ENCODE data around the gene CPVL.

CPVL gene

GRCh38 chr7:29146057-29146706 is at the start of gene CPVL:
CPVL (minus strand) TSS chr7:29146537; CDS start chr7:29121061, 25,476 bp downstream.
- DNase-seq (ENCODE audit: low read depth, low spot score) = no peak

- DNase-seq (ENCODE audit: low read depth, low spot score) = no peak
These were observed 48.5 kb upstream of the CPVL start, which contains the start of gene CHN2 for GRCh38 chr7:29194594-29195427. CHN2 (plus strand) TSS chr7:29194775.

GRCh38 chr7:29194206-29194593 is 47.9 kb upstream of the CPVL start:
- no peak for DNase-seq (ENCODE audit: low read depth, low spot score)

- no peak for DNase-seq (ENCODE audit: low read depth, low spot score)
These were observed 47.2 kb upstream of the CPVL start for GRCh38 chr7:29193316-29194205.

GRCh38 chr7:29192811-29193210 is 46.5 kb upstream of the CPVL start:
- DNase-seq (ENCODE audit: low read depth, low spot score) = no peak

- DNase-seq (ENCODE audit: low read depth, low spot score) = no peak
These were observed 46.0 kb upstream of the CPVL start for GRCh38 chr7:29192323-29192722.

GRCh38 chr7:29190349-29191045 is 44.2 kb upstream of the CPVL start:
- no peak for DNase-seq (ENCODE audit: low read depth, low spot score)

GRCh38 chr7:29189743-29190201 is 43.4 kb upstream of the CPVL start:
- no peak for DNase-seq (ENCODE audit: low read depth, low spot score)

- DNase-seq (ENCODE audit: low read depth, low spot score) = no peak
These were observed 39.3 kb upstream of the CPVL start for GRCh38 chr7:29185613-29186012.

- no peak for DNase-seq (ENCODE audit: low read depth, low spot score)
These were observed 38.3 kb upstream of the CPVL start for GRCh38 chr7:29184599-29184998.

GRCh38 chr7:29179115-29179514 is 32.8 kb upstream of the CPVL start:
- no peak for DNase-seq (ENCODE audit: low read depth, low spot score)

GRCh38 chr7:29177963-29178600 is 31.7 kb upstream of the CPVL start:
- no peak for DNase-seq (ENCODE audit: low read depth, low spot score)

- no peak for DNase-seq (ENCODE audit: low read depth, low spot score)
These were observed 27.1 kb upstream of the CPVL start for GRCh38 chr7:29173458-29173857.

- no peak for DNase-seq (ENCODE audit: low read depth, low spot score)
These were observed 24.4 kb upstream of the CPVL start for GRCh38 chr7:29170781-29171180.

- DNase-seq (ENCODE audit: low read depth, low spot score) = no peak
These were observed 21.4 kb upstream of the CPVL start for GRCh38 chr7:29167721-29168120.

GRCh38 chr7:29163854-29164253 is 17.5 kb upstream of the CPVL start:
- no peak for DNase-seq (ENCODE audit: low read depth, low spot score)

- DNase-seq (ENCODE audit: low read depth, low spot score) = no peak
These were observed 16.2 kb upstream of the CPVL start for GRCh38 chr7:29162577-29162976.

- no peak for DNase-seq (ENCODE audit: low read depth, low spot score)
These were observed 14.9 kb upstream of the CPVL start for GRCh38 chr7:29161231-29161630.

- no peak for DNase-seq (ENCODE audit: low read depth, low spot score)
These were observed 13.7 kb upstream of the CPVL start for GRCh38 chr7:29160080-29160479.

GRCh38 chr7:29158795-29159423 is 12.6 kb upstream of the CPVL start:
- no peak for DNase-seq (ENCODE audit: low read depth, low spot score)
